Measurements from ENCODE around the gene TMEM8B. TPM values are rescaled to one million over a fixed set of nuclear protein-coding genes. Genes with fewer than 3 reads are reported as not detected.
"Not testable (repeated sequence)": the region's sequence is repeated elsewhere in the genome, so short reads cannot be mapped to it uniquely, and the experiment has no call there.

TMEM8B gene
- total RNA-seq, 4 donors from 2014 or later = 6.7 to 43.3 (median 14.6) TPM

GRCh38 chr9:35872505-35872904, 43.5 kb downstream of the TMEM8B start:
- no peaks in the 10 kb centered on the region for H3K9me3 ChIP-seq
- no peak for DNase-seq
- no peak overlapping the region for H3K4me3 ChIP-seq
- intact Hi-C loops (cut with DNase I; ENCODE audit: low total_unique reads) = no loop called here
- H3K27me3 ChIP-seq = no peaks in the 10 kb centered on the region
- no peak for TF ChIP-seq CTCF (IDR thresholded peaks at IDR 0.05)
- no peak for TF ChIP-seq POLR2A (IDR thresholded peaks at IDR 0.05)
- no peaks in the 10 kb centered on the region for H3K4me1 ChIP-seq
- H3K27ac ChIP-seq = no peak overlapping the region
- H3K36me3 ChIP-seq = no peaks in the 10 kb centered on the region

- no peaks in the 10 kb centered on the region for H3K36me3 ChIP-seq
- H3K9me3 ChIP-seq = no peaks in the 10 kb centered on the region
- H3K4me3 ChIP-seq = no peak overlapping the region
- peak; percentile 84 to 87 for DNase-seq
- TF ChIP-seq POLR2A (IDR thresholded peaks at IDR 0.05) = no peak
- TF ChIP-seq CTCF (IDR thresholded peaks at IDR 0.05) = peak; percentile 89 to 98 (median 92)
- H3K27ac ChIP-seq = no peak overlapping the region
- intact Hi-C loops (cut with DNase I; ENCODE audit: low total_unique reads) = loop anchor here (5.0 to 10.0 kb wide), 2 partner anchors 90 to 498 kb away; partner anchors contain the start of gene NPR2
- H3K27me3 ChIP-seq = no peaks in the 10 kb centered on the region
- no peaks in the 10 kb centered on the region for H3K4me1 ChIP-seq
These were observed 53.3 kb downstream of the TMEM8B start for GRCh38 chr9:35882263-35882848.

GRCh38 chr9:35882996-35883395, 54.0 kb downstream of the TMEM8B start:
- DNase-seq = no peak
- TF ChIP-seq POLR2A (IDR thresholded peaks at IDR 0.05) (no peak), CTCF (IDR thresholded peaks at IDR 0.05) (no peak)
- no peaks in the 10 kb centered on the region for H3K27me3 ChIP-seq
- H3K4me1 ChIP-seq = no peaks in the 10 kb centered on the region
- intact Hi-C loops (cut with DNase I; ENCODE audit: low total_unique reads) = loop anchor here (5.0 to 10.0 kb wide), 2 partner anchors 91 to 498 kb away; partner anchors contain the start of gene NPR2
- H3K36me3 ChIP-seq = no peaks in the 10 kb centered on the region
- no peaks in the 10 kb centered on the region for H3K9me3 ChIP-seq
- H3K27ac ChIP-seq = no peak overlapping the region
- no peak overlapping the region for H3K4me3 ChIP-seq

- H3K4me1 ChIP-seq, H3K9me3 ChIP-seq, H3K36me3 ChIP-seq, DNase-seq, H3K4me3 ChIP-seq, H3K27me3 ChIP-seq, H3K27ac ChIP-seq: not testable (repeated sequence)
- intact Hi-C loops (cut with DNase I; ENCODE audit: low total_unique reads) = loop anchor here (5.0 to 10.0 kb wide), 2 partner anchors 93 to 500 kb away; partner anchors contain the start of gene NPR2
These were observed 55.9 kb downstream of the TMEM8B start for GRCh38 chr9:35884908-35885307.

GRCh38 chr9:35891646-35892045, 62.6 kb downstream of the TMEM8B start:
- no peak overlapping the region for H3K27ac ChIP-seq
- TF ChIP-seq POLR2A (IDR thresholded peaks at IDR 0.05) (no peak), CTCF (IDR thresholded peaks at IDR 0.05) (no peak)
- no peaks in the 10 kb centered on the region for H3K4me1 ChIP-seq
- DNase-seq = no peak
- no peaks in the 10 kb centered on the region for H3K36me3 ChIP-seq
- no peaks in the 10 kb centered on the region for H3K9me3 ChIP-seq
- H3K4me3 ChIP-seq = no peak overlapping the region
- no peaks in the 10 kb centered on the region for H3K27me3 ChIP-seq
- intact Hi-C loops (cut with DNase I; ENCODE audit: low total_unique reads) = no loop called here
